Spleen (tissue), 11 donors: Measurements from ENCODE around the gene NUFIP1. TPM values are rescaled to one million over a fixed set of nuclear protein-coding genes. Genes with fewer than 3 reads are reported as not detected.

ENCODE experiments used
- DNase-seq: peaks from one replicate; pipeline ENCODE4 v3.0.0-alpha.2; 2020
- H3K27ac ChIP-seq, 8 donors: fragments of 200-600 bp; sonication (generic) in 7 of 8; 1 replicate in 4 of 8; 2 replicates in 4 of 8; pipeline versions ENCODE4 v1.5.0 to v1.8.0; 2016 to 2021; ENCODE audit warnings: inconsistent platforms in 4 of 8, mild to moderate bottlenecking in 4 of 8, moderate library complexity in 1 of 8
- H3K27me3 ChIP-seq, 7 donors: fragments of 200-600 bp; sonication (generic) in 6 of 7; replicated peaks in 1 of 7; 1 replicate in 4 of 7; 2 replicates in 3 of 7; pipeline versions ENCODE4 v1.5.0 to v1.8.0; 2016 to 2021; ENCODE audit warnings: inconsistent platforms in 3 of 7, mild to moderate bottlenecking in 1 of 7
- H3K36me3 ChIP-seq, 6 donors: fragments of 200-600 bp; sonication (generic) in 5 of 6; 1 replicate in 4 of 6; 2 replicates in 2 of 6; pipeline versions ENCODE4 v1.5.0 to v1.8.0; 2016 to 2021; ENCODE audit warnings: inconsistent platforms in 2 of 6
- H3K4me1 ChIP-seq, 6 donors: fragments of 200-600 bp; sonication (generic) in 5 of 6; 1 replicate in 3 of 6; 2 replicates in 3 of 6; pipeline versions ENCODE4 v1.5.0 to v1.8.0; 2016 to 2021; ENCODE audit warnings: inconsistent platforms in 3 of 6
- H3K4me3 ChIP-seq, 8 donors: fragments of 200-600 bp; sonication (generic) in 7 of 8; 1 replicate in 4 of 8; 2 replicates in 4 of 8; pipeline versions ENCODE4 v1.5.0 to v1.8.0; 2016 to 2021; ENCODE audit warnings: inconsistent platforms in 4 of 8, mild to moderate bottlenecking in 4 of 8, moderate library complexity in 2 of 8
- H3K9me3 ChIP-seq, 8 donors: fragments of 200-600 bp; sonication (generic) in 7 of 8; 1 replicate in 4 of 8; 2 replicates in 4 of 8; pipeline versions ENCODE4 v1.5.0 to v1.8.0; 2016 to 2021; ENCODE audit warnings: inconsistent platforms in 4 of 8
- POLR2A ChIP-seq, 3 donors: fragments of 450-650 bp; IDR thresholded peaks; one replicate each; pipeline ENCODE4 v1.5.1; 2017; ENCODE audit warnings: antibody characterized with exemption in 3 of 3, mild to moderate bottlenecking in 1 of 3
- POLR2AphosphoS5 ChIP-seq, 3 donors: sonication (generic); formaldehyde crosslinking; IDR thresholded peaks; one replicate each; pipeline ENCODE4 v1.5.1; 2017; ENCODE audit warnings: antibody characterized with exemption in 3 of 3
- WGBS, 5 donors: extraction: QIAGEN DNeasy Blood & Tissue Kit in 3 of 5; methylation state at CpG; one replicate each; pipeline versions ENCODE4 v1.1.5 to v1.1.7; 2013 to 2018; 5-methylcytosine and 5-hydroxymethylcytosine counted together
- intact Hi-C: fragments of 100-400 bp; cut with DNase I; formaldehyde crosslinking; loops from one replicate; pipeline ENCODE4 v1.15.0; 2023; ENCODE audit warnings: low total_unique reads
- polyA plus RNA-seq, 3 donors: library from polyadenylated mRNA; stranded (reverse); fragments of 200-250 nt; gene quantifications; one replicate each; pipeline ENCODE4 v1.2.1, GENCODE V29; 2013
- total RNA-seq, 7 donors: library from RNA; depleted of rRNA in 3 of 7; stranded (reverse); fragments of >200 nt in 3 of 7; fragmentation: NEBNext Ultra II Directional in 4 of 7; extraction: Animal tissue kit (Norgen Biotek cat#: 25700) in 4 of 7; gene quantifications; one replicate each; pipeline versions ENCODE4 v1.1.0 to v1.2.1, GENCODE V29; 2016 to 2021
- TF ChIP-seq, protein P1 (sequence below), 11 experiments: fragments of 200-600 bp in 7 of 11; fragments of 450-650 bp in 4 of 11; sonication (generic) in 4 of 11; IDR thresholded peaks in 8 of 11; conservative IDR thresholded peaks in 3 of 11; 1 replicate in 7 of 11; 2 replicates in 4 of 11; pipeline versions ENCODE4 v1.4.0 to v1.8.0; 2016 to 2021; ENCODE audit warnings: antibody characterized with exemption in 11 of 11, inconsistent platforms in 4 of 11, mild to moderate bottlenecking in 1 of 11
- donor health status: healthy with polysubstance abuse.
- donor health status: DM: no; HTN: no; CAD: no; lungs with moderate emphysema.
- donor health status: DM: no; HTN: no; CAD: no.
- donor health status: Bipolar disorder and iron deficiency.
- donor health status: healthy.
- donor health status: DM: no; HTN: no; CAD: no.
- donor health status: DM: yes; HTN: yes; CAD: no.

Gene NUFIP1
- total and polyA plus RNA-seq, 10 donors = 2.1 to 4.9 (median 3.3) TPM

DNA sequence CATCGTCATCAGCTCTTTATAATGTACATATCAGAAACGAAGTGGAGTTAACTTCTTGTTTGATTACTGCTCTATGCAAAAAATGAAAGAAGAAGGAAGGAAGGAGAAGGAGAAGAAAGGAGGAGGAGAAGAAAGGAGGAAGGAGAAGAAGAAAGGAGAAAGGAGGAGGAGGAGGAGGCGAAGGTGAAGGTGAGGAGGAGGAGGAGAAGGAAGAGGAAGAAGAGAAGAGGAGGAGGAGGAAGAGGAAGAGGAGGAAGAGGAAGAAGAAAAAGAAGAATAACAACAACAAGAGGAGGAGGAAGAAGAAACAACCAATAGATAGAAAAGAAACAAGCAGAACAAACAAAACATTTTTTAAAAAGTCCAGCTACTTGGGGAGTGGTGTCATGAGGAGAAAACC is 13.1 kb downstream of the NUFIP1 start:
- intact Hi-C loops = no loop called here
- H3K4me1 ChIP-seq = peaks cover 0 to 43% (median 20%) of the 10 kb centered on the region in 6 donors
- WGBS, 5 donors = 76 to 82% (median 77%) methylated on average over 3 of the region's 3 CpGs
- TF ChIP-seq POLR2A (IDR thresholded peaks at IDR 0.05) = no peak
- TF ChIP-seq POLR2AphosphoS5 (IDR thresholded peaks at IDR 0.05) = no peak
- TF ChIP-seq, protein P1, sequence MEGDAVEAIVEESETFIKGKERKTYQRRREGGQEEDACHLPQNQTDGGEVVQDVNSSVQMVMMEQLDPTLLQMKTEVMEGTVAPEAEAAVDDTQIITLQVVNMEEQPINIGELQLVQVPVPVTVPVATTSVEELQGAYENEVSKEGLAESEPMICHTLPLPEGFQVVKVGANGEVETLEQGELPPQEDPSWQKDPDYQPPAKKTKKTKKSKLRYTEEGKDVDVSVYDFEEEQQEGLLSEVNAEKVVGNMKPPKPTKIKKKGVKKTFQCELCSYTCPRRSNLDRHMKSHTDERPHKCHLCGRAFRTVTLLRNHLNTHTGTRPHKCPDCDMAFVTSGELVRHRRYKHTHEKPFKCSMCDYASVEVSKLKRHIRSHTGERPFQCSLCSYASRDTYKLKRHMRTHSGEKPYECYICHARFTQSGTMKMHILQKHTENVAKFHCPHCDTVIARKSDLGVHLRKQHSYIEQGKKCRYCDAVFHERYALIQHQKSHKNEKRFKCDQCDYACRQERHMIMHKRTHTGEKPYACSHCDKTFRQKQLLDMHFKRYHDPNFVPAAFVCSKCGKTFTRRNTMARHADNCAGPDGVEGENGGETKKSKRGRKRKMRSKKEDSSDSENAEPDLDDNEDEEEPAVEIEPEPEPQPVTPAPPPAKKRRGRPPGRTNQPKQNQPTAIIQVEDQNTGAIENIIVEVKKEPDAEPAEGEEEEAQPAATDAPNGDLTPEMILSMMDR (IDR thresholded peaks at IDR 0.05 in 8 of 11, conservative IDR thresholded peaks at IDR 0.05 in 3 of 11) = no peak
- H3K4me3 ChIP-seq = no peak overlapping the region
- no peak overlapping the region for H3K27ac ChIP-seq
- peaks cover 0 to 66% (median 34%) of the 10 kb centered on the region in 6 donors for H3K36me3 ChIP-seq
- no peaks in the 10 kb centered on the region for H3K27me3 ChIP-seq
- no peak for DNase-seq
- H3K9me3 ChIP-seq = no peaks in the 10 kb centered on the region

DNA sequence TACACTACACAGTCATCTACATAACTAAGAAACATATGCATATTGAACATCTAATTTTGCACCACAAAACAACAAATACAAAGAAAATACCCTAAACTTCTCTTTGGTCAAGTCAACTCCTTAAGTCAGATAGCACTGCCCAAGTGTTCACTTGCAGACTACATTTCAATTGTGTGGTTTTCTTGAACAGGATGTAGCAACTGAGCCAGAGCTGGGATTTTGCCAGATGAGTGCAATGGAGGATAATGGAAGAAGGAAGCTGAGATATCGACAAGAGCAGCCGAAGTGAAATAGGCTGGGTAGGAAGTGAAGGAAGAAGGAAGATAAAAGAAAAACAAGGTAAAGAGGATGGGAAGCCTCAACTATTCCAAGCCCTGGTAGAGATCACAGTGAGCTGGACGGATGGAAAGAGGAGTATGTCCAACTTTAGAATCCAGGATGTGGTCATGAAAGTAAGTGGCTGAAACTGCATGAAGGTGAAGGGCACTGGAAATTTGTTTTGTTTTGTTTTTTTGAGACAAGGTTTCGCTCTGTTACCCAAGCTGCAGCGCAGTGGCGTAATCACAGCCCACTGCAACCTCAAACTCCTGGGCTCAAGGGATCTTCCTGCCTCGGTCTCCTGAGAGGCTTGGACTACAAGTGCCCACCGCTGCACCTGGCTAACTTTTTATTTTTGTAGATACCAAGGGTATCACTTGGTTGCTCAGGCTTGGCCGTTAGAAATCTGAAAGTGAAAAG is 15.0 kb downstream of the NUFIP1 start:
- Histone ChIP-seq H3K4me1 (peaks cover 0 to 51% (median 23%) of the 10 kb centered on the region in 6 donors), H3K27me3 (no peaks in the 10 kb centered on the region), H3K9me3 (no peaks in the 10 kb centered on the region), H3K27ac (peak overlapping the region in 6 of 8 donors; percentile 7 to 59 (median 40)), H3K4me3 (no peak overlapping the region), H3K36me3 (peaks cover 0 to 46% (median 21%) of the 10 kb centered on the region in 6 donors)
- TF ChIP-seq POLR2AphosphoS5 (IDR thresholded peaks at IDR 0.05) (no peak), POLR2A (IDR thresholded peaks at IDR 0.05) (no peak)
- TF ChIP-seq, protein P1 (IDR thresholded peaks at IDR 0.05 in 8 of 11, conservative IDR thresholded peaks at IDR 0.05 in 3 of 11) = no peak
- DNase-seq = no peak
- 34 to 50% (median 38%) methylated on average over 9 of the region's 9 CpGs for WGBS, 5 donors
- intact Hi-C loops = no loop called here

DNA sequence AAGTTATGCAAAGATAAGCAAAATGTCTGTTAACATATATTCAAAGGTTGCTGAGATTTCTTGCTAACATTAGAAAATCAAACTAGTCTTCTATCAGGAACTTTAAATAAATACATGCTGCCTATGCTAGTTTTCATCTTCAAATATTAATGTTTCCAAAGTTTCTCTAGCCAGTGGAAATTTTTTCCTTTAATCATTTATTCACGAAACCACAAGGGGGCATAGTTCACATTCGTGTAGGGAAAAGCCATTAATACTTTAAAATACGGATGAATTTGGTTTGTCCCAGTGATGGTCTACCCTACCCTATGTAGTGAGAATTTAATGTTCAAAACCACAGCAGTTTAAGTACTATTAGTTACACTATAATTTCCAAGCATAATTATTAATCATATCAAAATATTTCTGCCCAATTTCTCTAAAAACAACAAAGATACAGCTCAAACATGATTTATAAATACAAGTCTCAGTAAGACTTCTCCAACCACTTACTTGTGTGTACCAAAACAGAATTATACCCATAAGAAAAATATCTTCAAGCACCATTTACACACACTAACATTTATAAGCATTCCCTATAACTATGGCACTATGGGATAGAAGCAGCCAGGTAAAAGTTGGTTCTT is 16.2 kb downstream of the NUFIP1 start:
- no peak for DNase-seq
- intact Hi-C loops = no loop called here
- TF ChIP-seq, protein P1 (IDR thresholded peaks at IDR 0.05 in 8 of 11, conservative IDR thresholded peaks at IDR 0.05 in 3 of 11) = peak in 6 of 11 experiments; percentile 29 to 61 (median 48)
- TF ChIP-seq POLR2AphosphoS5 (IDR thresholded peaks at IDR 0.05) = no peak
- Histone ChIP-seq H3K27ac (no peak overlapping the region), H3K4me1 (peaks cover 0 to 62% (median 29%) of the 10 kb centered on the region in 6 donors), H3K36me3 (peaks cover 0 to 34% (median 12%) of the 10 kb centered on the region in 6 donors), H3K9me3 (no peaks in the 10 kb centered on the region), H3K27me3 (no peaks in the 10 kb centered on the region), H3K4me3 (no peak overlapping the region)
- 11 to 25% (median 16%) methylated on average over 3 of the region's 3 CpGs for WGBS, 5 donors
